Tibial artery (tissue), 4 donors: ENCODE measurements around the gene THADA.

Experiments used
- DNase-seq, 2 donors: peaks; one replicate each; pipeline ENCODE4 v3.0.0-alpha.2; 2019
- H3K27ac ChIP-seq, 2 donors: fragments of 200-600 bp; sonication (generic) in 1 of 2; 1 replicate in 1 of 2; 2 replicates in 1 of 2; pipeline ENCODE4 v1.5.1; 2018 to 2019; ENCODE audit warnings: mild to moderate bottlenecking in 1 of 2
- H3K27me3 ChIP-seq, 2 donors: fragments of 200-600 bp; sonication (generic) in 1 of 2; one replicate each; pipeline versions ENCODE4 v1.5.1 to v1.6.0; 2016 to 2019
- H3K36me3 ChIP-seq, 3 donors: fragments of 200-600 bp; sonication (generic) in 2 of 3; one replicate each; pipeline ENCODE4 v1.5.1; 2016 to 2019; ENCODE audit warnings: mild to moderate bottlenecking in 2 of 3
- H3K4me1 ChIP-seq, 4 donors: fragments of 200-600 bp; sonication (generic) in 2 of 4; 1 replicate in 3 of 4; 2 replicates in 1 of 4; pipeline ENCODE4 v1.5.1; 2016 to 2019
- H3K4me3 ChIP-seq, 2 donors: fragments of 200-600 bp; sonication (generic) in 1 of 2; 1 replicate in 1 of 2; 2 replicates in 1 of 2; pipeline ENCODE4 v1.5.1; 2018 to 2019; ENCODE audit warnings: mild to moderate bottlenecking in 2 of 2
- H3K9me3 ChIP-seq, 3 donors: fragments of 200-600 bp; sonication (generic) in 1 of 3; one replicate each; pipeline ENCODE4 v1.5.1; 2016 to 2019
- intact Hi-C: fragments of 100-400 bp; cut with DNase I; formaldehyde crosslinking; loops from one replicate; pipeline ENCODE4 v1.15.0; 2023; ENCODE audit warnings: low total_unique reads
- TF ChIP-seq, protein P1 (sequence below), 2 experiments: fragments of 200-600 bp in 1 of 2; fragments of 450-650 bp in 1 of 2; IDR thresholded peaks; one replicate each; pipeline ENCODE4 v1.5.1; 2017 to 2019; ENCODE audit warnings: antibody characterized with exemption in 2 of 2, mild to moderate bottlenecking in 1 of 2, moderate library complexity in 1 of 2

THADA gene

DNA sequence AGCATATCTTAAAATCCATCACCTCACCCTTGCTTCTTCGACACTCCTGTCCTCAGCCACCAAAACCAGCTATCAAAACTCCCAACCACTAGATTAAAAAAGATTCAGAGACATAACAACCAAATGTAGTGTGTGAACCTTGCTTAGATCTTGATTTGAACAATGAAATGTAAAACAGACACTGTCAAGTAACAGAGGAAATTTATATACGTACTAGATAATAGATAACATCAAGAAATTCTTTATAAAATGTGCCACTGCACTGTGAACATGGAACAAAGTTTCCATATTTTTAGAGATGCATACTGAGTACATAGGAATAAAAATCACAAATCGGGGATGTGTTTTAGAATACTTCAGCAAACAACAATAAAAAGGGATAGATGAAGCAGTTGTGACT, 86.0 kb downstream of the THADA start:
- Histone ChIP-seq H3K27ac (no peak overlapping the region), H3K36me3 (peaks cover 0 to 16% (median 9%) of the 10 kb centered on the region in 3 donors), H3K4me1 (peaks cover 0 to 31% (median 14%) of the 10 kb centered on the region in 4 donors), H3K4me3 (no peak overlapping the region), H3K9me3 (no peaks in the 10 kb centered on the region), H3K27me3 (no peaks in the 10 kb centered on the region)
- intact Hi-C loops = no loop called here
- no peak for DNase-seq
- TF ChIP-seq, protein P1, sequence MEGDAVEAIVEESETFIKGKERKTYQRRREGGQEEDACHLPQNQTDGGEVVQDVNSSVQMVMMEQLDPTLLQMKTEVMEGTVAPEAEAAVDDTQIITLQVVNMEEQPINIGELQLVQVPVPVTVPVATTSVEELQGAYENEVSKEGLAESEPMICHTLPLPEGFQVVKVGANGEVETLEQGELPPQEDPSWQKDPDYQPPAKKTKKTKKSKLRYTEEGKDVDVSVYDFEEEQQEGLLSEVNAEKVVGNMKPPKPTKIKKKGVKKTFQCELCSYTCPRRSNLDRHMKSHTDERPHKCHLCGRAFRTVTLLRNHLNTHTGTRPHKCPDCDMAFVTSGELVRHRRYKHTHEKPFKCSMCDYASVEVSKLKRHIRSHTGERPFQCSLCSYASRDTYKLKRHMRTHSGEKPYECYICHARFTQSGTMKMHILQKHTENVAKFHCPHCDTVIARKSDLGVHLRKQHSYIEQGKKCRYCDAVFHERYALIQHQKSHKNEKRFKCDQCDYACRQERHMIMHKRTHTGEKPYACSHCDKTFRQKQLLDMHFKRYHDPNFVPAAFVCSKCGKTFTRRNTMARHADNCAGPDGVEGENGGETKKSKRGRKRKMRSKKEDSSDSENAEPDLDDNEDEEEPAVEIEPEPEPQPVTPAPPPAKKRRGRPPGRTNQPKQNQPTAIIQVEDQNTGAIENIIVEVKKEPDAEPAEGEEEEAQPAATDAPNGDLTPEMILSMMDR (IDR thresholded peaks at IDR 0.05) = no peak

DNA sequence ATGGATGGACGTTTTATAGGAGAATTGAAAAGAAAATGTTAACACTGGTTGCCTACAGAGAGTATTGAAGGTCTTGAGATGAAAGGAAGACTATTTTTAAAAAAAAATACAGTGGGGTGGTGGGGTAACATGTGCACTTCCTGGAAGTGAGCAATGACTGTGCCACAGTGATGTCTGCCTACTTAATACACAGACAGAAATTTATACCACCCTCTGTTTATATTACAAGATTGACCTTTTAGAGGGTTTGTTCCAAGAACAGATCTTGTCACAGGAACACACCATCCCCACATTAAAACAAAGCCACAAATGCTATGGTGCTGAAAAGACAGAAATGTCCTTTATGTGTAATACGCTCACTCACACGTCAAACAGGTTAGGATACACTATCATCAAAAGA, 87.6 kb downstream of the THADA start:
- H3K4me3 ChIP-seq = no peak overlapping the region
- H3K9me3 ChIP-seq = no peaks in the 10 kb centered on the region
- TF ChIP-seq, protein P1 (IDR thresholded peaks at IDR 0.05) = no peak
- H3K27me3 ChIP-seq = no peaks in the 10 kb centered on the region
- intact Hi-C loops = no loop called here
- H3K4me1 ChIP-seq = peaks cover 0 to 22% (median 9%) of the 10 kb centered on the region in 4 donors
- DNase-seq = no peak
- no peak overlapping the region for H3K27ac ChIP-seq
- H3K36me3 ChIP-seq = peaks cover 0 to 22% (median 9%) of the 10 kb centered on the region in 3 donors

DNA sequence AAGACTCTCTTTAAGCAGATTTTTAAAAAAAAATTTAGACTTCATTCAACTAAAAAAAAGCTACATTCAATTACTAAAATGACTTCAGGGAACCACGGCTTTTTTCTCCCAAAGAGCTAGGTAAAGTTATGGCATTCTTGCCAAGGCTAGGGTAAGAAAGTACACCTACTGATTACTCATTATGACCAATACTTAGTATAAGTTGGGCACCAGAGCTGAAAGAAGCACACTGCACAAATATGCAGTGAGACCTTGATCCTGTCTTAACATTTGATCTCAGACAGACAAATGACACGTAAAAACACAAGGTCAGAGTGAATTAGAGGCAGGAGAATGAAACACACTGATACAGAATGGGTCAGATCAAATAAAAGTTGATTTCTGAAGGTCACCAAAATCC, 88.7 kb downstream of the THADA start:
- no peak for DNase-seq
- Histone ChIP-seq H3K36me3 (peaks cover 0 to 22% (median 9%) of the 10 kb centered on the region in 3 donors), H3K9me3 (no peaks in the 10 kb centered on the region), H3K27me3 (no peaks in the 10 kb centered on the region), H3K4me3 (no peak overlapping the region), H3K4me1 (peaks cover 0 to 11% (median 2%) of the 10 kb centered on the region in 4 donors), H3K27ac (no peak overlapping the region)
- intact Hi-C loops = no loop called here
- TF ChIP-seq, protein P1 (IDR thresholded peaks at IDR 0.05) = no peak

DNA sequence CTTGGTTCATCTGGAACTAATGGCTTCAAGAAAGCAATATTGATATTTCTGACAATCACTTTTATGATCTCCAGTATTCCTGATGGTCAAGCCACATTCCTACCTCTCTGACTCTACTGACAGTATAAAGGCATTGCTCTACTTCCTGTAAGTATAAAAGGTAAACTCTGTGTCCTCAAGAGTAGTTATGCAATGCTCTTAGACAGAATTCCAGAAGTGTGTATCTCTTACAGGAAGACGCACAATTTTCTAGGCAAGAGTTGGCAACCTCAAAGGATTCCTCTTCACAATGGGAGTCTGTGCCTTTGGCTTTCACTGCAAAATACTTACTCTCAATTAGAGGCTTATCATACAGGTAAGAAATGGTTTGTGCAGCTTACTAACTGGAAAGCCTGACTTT, 100.1 kb downstream of the THADA start:
- no peak overlapping the region for H3K27ac ChIP-seq
- intact Hi-C loops = loop anchor here (10.0 kb wide), 1 partner anchor 341 kb away; no protein-coding TSS in a partner anchor
- TF ChIP-seq, protein P1 (IDR thresholded peaks at IDR 0.05) = no peak

DNA sequence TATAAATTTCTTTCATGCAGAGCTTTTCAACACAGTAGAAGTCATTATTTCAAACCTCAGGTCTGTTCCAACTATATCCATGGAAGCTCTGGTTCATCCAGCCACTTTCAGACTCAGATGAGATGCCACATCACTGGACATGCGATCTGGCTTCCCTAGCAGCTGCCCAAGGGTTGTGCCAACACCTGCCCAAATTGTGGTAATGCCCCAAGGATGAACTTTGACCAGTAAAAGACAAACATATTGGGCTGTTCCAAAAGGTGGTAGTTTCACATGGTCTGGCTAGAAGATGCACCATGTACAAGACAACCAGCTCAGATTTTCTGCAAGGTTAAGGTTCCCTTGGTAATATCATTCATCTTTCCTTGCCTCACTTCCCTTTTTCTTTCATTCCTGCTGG, 101.9 kb downstream of the THADA start:
- H3K9me3 ChIP-seq = no peaks in the 10 kb centered on the region

More for the DNA sequence above, 100.1 kb downstream of the THADA start:
- Histone ChIP-seq H3K27me3 (no peaks in the 10 kb centered on the region), H3K4me1 (no peaks in the 10 kb centered on the region), H3K9me3 (no peaks in the 10 kb centered on the region), H3K36me3 (peaks cover 0 to 17% (median 15%) of the 10 kb centered on the region in 3 donors), H3K4me3 (no peak overlapping the region)
- no peak for DNase-seq

More for the DNA sequence above, 101.9 kb downstream of the THADA start:
- Histone ChIP-seq H3K36me3 (peaks cover 0 to 17% (median 15%) of the 10 kb centered on the region in 3 donors), H3K27me3 (no peaks in the 10 kb centered on the region), H3K4me1 (no peaks in the 10 kb centered on the region), H3K27ac (no peak overlapping the region), H3K4me3 (no peak overlapping the region)
- no peak for DNase-seq
- TF ChIP-seq, protein P1 (IDR thresholded peaks at IDR 0.05) = no peak
- intact Hi-C loops = loop anchor here (10.0 kb wide), 1 partner anchor 339 kb away; no protein-coding TSS in a partner anchor
